ENCODE results near the gene IFT172.

DNA sequence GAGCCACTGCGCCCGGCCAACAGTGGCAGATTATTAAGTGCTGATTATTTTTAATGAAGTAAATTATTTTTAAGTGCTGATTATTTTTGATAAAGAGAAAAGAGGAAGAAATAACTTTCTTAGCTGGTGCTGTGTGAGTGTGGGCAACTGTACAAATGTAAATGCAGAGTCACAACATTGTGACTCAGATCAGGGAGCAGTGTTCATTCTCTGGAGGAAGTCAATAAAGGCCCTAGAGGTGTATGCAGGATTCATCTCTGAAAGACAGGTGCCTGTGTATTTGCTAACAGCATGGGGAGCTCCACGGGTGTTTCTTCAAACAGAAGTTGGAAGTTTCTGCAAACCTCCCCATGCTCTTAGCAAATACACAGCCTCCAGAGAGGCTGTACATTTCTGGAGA lies 41.2 kb downstream of the IFT172 start:
- TF ChIP-seq CTCF (conservative IDR thresholded peaks at IDR 0.05; ENCODE audit: low read length) (no peak), EZH2phosphoT487 (IDR thresholded peaks at IDR 0.05; ENCODE audit: borderline replicate concordance) (no peak)

Data from Loucy (cell line).